Heart left ventricle (tissue), 13 donors: ENCODE data around the gene EIF5A.

Experiments
- POLR2A ChIP-seq, 2 donors: fragments of 450-650 bp; IDR thresholded peaks; one replicate each; pipeline ENCODE4 v1.6.1; 2017; ENCODE audit warnings: antibody characterized with exemption in 2 of 2, mild to moderate bottlenecking in 2 of 2, moderate library complexity in 2 of 2
- TF ChIP-seq, protein P1 (sequence below), 12 donors: fragments of 200-600 bp; sonication (generic) in 4 of 12; IDR thresholded peaks; one replicate each; pipeline versions ENCODE4 v1.5.0 to v1.8.0; 2018 to 2022; ENCODE audit warnings: antibody characterized with exemption in 12 of 12, mild to moderate bottlenecking in 5 of 12
- donor health status: ischemic (EF 13 %, LVEDD 7.1; RV severe dilation, severe dysfunction).
- donor health status: DM: no; HTN: yes; CAD: no.
- donor health status: DM: no; HTN: no; CAD: no.
- donor health status: ischemic (EF 25% LVEDD 6.9; RV normal size, moderate dysfunction).
- donor health status: ischemic (EF 25% LVEDD 5.7; RV mildly dilated, moderate dysfunction).
- donor health status: ischemic (EF 35%, LVEDD 5.7; RV mildly dilated, moderate dysfunction).
- donor health status: nonischemic (EF 11% LVEDD 7.7; RV severe dilation, severe dysfunction).
- donor health status: DM: yes; HTN: yes; CAD: no.
- donor health status: PGD.
- donor health status: ischemic (EF 29% LVEDD 5.4; RV normal size, mild dysfunction).
- donor health status: nonischemic (EF 23%, LVEDD 6.1; RV moderate dilation, normal function).

DNA sequence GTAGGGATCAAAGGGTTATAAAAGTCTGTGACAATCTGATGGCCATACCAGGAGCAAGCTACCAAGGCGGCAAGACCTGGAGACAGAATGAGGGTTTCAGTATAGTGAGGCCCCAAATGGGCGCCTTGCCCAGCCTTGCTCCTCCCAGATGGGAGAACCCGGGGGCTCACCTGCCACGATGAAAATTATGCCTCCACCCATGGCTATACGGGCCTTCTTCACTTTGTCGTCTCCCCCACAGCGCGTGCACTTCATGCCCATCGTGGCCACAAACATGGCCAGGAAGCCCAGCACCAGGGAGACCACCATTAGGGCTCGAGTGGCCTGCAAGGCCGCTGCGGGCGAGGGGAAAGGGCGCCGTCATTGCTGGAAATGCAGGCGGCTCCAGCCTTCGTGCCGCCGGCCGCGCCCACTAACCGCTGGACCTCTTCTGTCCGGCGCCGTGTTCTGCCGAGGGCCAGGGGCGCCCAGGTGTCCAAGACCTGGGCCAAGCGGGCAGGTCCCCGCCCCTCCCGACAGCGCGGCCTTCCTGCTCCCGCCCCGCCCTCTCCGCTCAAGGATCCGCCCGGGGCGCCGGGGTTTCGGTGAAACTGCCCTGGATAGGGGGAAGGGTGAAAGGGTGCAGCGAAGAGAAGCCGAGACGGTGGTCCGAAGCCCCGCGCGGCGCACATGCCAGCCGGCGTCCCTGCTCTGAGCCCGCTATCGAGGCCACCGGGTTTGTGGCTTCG is 46.6 kb upstream of the EIF5A start:
- TF ChIP-seq, protein P1, sequence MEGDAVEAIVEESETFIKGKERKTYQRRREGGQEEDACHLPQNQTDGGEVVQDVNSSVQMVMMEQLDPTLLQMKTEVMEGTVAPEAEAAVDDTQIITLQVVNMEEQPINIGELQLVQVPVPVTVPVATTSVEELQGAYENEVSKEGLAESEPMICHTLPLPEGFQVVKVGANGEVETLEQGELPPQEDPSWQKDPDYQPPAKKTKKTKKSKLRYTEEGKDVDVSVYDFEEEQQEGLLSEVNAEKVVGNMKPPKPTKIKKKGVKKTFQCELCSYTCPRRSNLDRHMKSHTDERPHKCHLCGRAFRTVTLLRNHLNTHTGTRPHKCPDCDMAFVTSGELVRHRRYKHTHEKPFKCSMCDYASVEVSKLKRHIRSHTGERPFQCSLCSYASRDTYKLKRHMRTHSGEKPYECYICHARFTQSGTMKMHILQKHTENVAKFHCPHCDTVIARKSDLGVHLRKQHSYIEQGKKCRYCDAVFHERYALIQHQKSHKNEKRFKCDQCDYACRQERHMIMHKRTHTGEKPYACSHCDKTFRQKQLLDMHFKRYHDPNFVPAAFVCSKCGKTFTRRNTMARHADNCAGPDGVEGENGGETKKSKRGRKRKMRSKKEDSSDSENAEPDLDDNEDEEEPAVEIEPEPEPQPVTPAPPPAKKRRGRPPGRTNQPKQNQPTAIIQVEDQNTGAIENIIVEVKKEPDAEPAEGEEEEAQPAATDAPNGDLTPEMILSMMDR (IDR thresholded peaks at IDR 0.05) = no peak
- no peak for TF ChIP-seq POLR2A (IDR thresholded peaks at IDR 0.05)
